Dermis lymphatic vessel endothelial cell (primary cell): ENCODE measurements around the gene OTOS. TPM values are rescaled to one million over a fixed set of nuclear protein-coding genes. Genes with fewer than 3 reads are reported as not detected.

Source experiments
- total RNA-seq: library from RNA; depleted of rRNA; stranded (reverse); fragments of >200 nt; gene quantifications from 2 replicates; pipeline ENCODE4 v1.2.1, GENCODE V29; 2014

Gene OTOS
- total RNA-seq = not detected in 2 replicates

GRCh38 chr2:240140511-240140910, at the start of gene OTOS:
OTOS (minus strand) TSS chr2:240140658; CDS start chr2:240140326, 332 bp downstream.

GRCh38 chr2:240136013-240136670, 4.3 kb downstream of the OTOS start, which contains the start of gene COPS9:
COPS9 (minus strand) TSS chr2:240136305; CDS start chr2:240136284, 21 bp downstream.

Other genes starting within 250 kb of the OTOS start
- gene NDUFA10, start 115.3 kb downstream of the OTOS start, total RNA-seq = 118 and 146 TPM in 2 replicates
- not detected in 2 replicates for gene OR6B2, start 110.2 kb downstream of the OTOS start, total RNA-seq
- gene OR6B3, start 87.1 kb downstream of the OTOS start, total RNA-seq = not detected in 2 replicates
- 156 and 170 TPM in 2 replicates for gene COPS9, start 4.4 kb downstream of the OTOS start, total RNA-seq